ENCODE results near the gene CRELD2.
A peak's percentile ranks its signal among the peaks of the same experiment; 100 is the strongest.
"Not testable (repeated sequence)": the region's sequence is repeated elsewhere in the genome, so short reads cannot be mapped to it uniquely, and the experiment has no call there.

Gene CRELD2

GRCh38 chr22:49942565-49943404 is 24.4 kb downstream of the CRELD2 start:
- Histone ChIP-seq H3K4me3 (no peak overlapping the region), H4K20me1 (no peaks in the 10 kb centered on the region), H3K27ac (no peak overlapping the region), H3K9me3 (peaks cover 19% of the 10 kb centered on the region), H3K4me1 (peaks cover 57% of the 10 kb centered on the region), H3K36me3 (peaks cover 7% of the 10 kb centered on the region; the same call in 1 of the 2 replicates), H3K4me2 (no peak overlapping the region), H3K9ac (no peak overlapping the region), H3K27me3 (no peaks in the 10 kb centered on the region)
- no peak for TF ChIP-seq Cebpa-rat (IDR thresholded peaks at IDR 0.05)

- Histone ChIP-seq H3K4me1 (peaks cover 57% of the 10 kb centered on the region), H3K27ac (no peak overlapping the region; the same call in 1 of the 2 replicates), H3K36me3 (peaks cover 7% of the 10 kb centered on the region; the same call in 1 of the 2 replicates), H3K27me3 (no peaks in the 10 kb centered on the region), H3K9ac (no peak overlapping the region), H3K9me3 (peaks cover 19% of the 10 kb centered on the region), H3K4me3 (no peak overlapping the region), H4K20me1 (no peaks in the 10 kb centered on the region), H3K4me2 (no peak overlapping the region)
- no peak for TF ChIP-seq Cebpa-rat (IDR thresholded peaks at IDR 0.05)
These were observed 25.0 kb downstream of the CRELD2 start for GRCh38 chr22:49943405-49943765.

GRCh38 chr22:49943771-49944398 is 25.5 kb downstream of the CRELD2 start:
- H3K4me1 ChIP-seq, result peaks cover 57% of the 10 kb centered on the region
- H3K9me3 ChIP-seq, result peaks cover 19% of the 10 kb centered on the region
- TF ChIP-seq Cebpa-rat (IDR thresholded peaks at IDR 0.05), result no peak
- peaks cover 7% of the 10 kb centered on the region; the same call in 1 of the 2 replicates for H3K36me3 ChIP-seq
- no peak overlapping the region for H3K4me3 ChIP-seq
- H3K27me3 ChIP-seq, result no peaks in the 10 kb centered on the region
- peak overlapping the region; percentile 69 for H3K27ac ChIP-seq
- H3K9ac ChIP-seq, result no peak overlapping the region
- H3K4me2 ChIP-seq, result no peak overlapping the region
- H4K20me1 ChIP-seq, result no peaks in the 10 kb centered on the region

- Histone ChIP-seq H3K9me3 (peaks cover 19% of the 10 kb centered on the region), H3K4me3 (no peak overlapping the region), H3K27ac (peak overlapping the region; percentile 69), H3K4me2 (no peak overlapping the region), H3K36me3 (peaks cover 7% of the 10 kb centered on the region; the same call in 1 of the 2 replicates), H3K27me3 (no peaks in the 10 kb centered on the region), H3K9ac (no peak overlapping the region), H4K20me1 (no peaks in the 10 kb centered on the region), H3K4me1 (peaks cover 55% of the 10 kb centered on the region)
- TF ChIP-seq Cebpa-rat (IDR thresholded peaks at IDR 0.05), result no peak
These were observed 26.0 kb downstream of the CRELD2 start for GRCh38 chr22:49944399-49944891.

DNA sequence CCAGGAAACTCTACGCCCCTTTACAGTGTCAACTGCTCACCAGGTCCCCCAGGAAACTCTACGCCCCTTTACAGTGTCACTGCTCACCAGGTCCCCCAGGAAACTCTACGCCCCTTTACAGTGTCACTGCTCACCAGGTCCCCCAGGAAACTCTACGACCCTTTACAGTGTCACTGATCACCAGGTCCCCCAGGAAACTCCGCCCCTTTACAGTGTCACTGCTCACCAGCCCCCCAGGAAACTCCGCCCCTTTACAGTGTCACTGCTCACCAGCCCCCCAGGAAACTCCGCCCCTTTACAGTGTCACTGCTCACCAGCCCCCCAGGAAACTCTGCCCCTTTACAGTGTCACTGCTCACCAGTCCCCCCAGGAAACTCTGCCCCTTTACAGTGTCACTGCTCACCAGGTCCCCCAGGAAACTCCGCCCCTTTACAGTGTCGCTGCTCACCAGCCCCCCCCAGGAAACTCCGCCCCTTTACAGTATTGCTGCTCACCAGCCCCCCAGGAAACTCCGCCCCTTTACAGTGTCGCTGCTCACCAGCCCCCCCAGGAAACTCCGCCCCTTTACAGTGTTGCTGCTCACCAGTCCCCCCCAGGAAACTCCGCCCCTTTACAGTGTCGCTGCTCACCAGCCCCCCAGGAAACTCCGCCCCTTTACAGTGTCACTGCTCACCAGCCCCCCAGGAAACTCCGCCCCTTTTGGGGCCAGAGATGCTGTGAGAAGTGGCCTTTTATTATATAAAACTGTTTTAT is 26.8 kb downstream of the CRELD2 start:
- H3K36me3 ChIP-seq, H3K27me3 ChIP-seq, H3K9ac ChIP-seq, H3K27ac ChIP-seq, H3K4me3 ChIP-seq, H4K20me1 ChIP-seq: not testable (repeated sequence)
- peak overlapping the region; percentile 49 for H3K4me2 ChIP-seq
- H3K9me3 ChIP-seq, result peaks cover 17% of the 10 kb centered on the region
- peaks cover 54% of the 10 kb centered on the region for H3K4me1 ChIP-seq

- H3K4me3 ChIP-seq, result no peak overlapping the region
- no peaks in the 10 kb centered on the region for H4K20me1 ChIP-seq
- peaks cover 67% of the 10 kb centered on the region for H3K4me1 ChIP-seq
- H3K36me3 ChIP-seq, result no peaks in the 10 kb centered on the region
- peak overlapping the region; percentile 23; the same call in 1 of the 2 replicates for H3K27ac ChIP-seq
- TF ChIP-seq Cebpa-rat (IDR thresholded peaks at IDR 0.05), result no peak
- no peaks in the 10 kb centered on the region for H3K27me3 ChIP-seq
- peak overlapping the region; percentile 65; the same call in 1 of the 2 replicates for H3K4me2 ChIP-seq
- no peak overlapping the region for H3K9ac ChIP-seq
- 0 out of 2 replicates have a peak, but pooled peaks cover 2% of the 10 kb centered on the region for H3K9me3 ChIP-seq
These were observed 28.3 kb downstream of the CRELD2 start for GRCh38 chr22:49946612-49947295.

DNA sequence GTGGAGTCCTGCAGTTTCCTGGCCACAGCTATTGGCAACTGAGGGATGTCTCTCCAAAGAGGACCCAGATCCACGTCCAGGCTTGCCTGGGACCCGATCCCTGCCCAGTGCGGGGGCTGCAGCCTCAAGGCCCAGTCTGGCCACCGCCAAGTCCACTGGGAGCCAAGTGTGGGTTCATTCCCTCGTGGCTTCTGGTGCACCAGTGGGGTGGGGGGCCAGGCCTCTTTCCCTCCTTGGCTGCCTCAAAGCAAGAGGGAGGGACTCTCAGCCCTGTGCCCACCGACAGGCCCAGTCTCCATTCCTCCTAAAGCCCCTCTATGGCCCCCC is 28.8 kb downstream of the CRELD2 start:
- Histone ChIP-seq H3K9ac (no peak overlapping the region), H3K27ac (peak overlapping the region; percentile 23), H3K27me3 (no peaks in the 10 kb centered on the region), H3K4me2 (peak overlapping the region; percentile 65), H3K4me3 (no peak overlapping the region), H3K9me3 (no peaks in the 10 kb centered on the region), H3K4me1 (peaks cover 72% of the 10 kb centered on the region), H4K20me1 (no peaks in the 10 kb centered on the region), H3K36me3 (no peaks in the 10 kb centered on the region)
- no peak for TF ChIP-seq Cebpa-rat (IDR thresholded peaks at IDR 0.05)

- Histone ChIP-seq H3K27ac (peak overlapping the region; percentile 23; the same call in 1 of the 2 replicates), H3K4me1 (peaks cover 83% of the 10 kb centered on the region), H3K9ac (peak overlapping the region; percentile 32), H3K9me3 (no peaks in the 10 kb centered on the region), H3K27me3 (no peaks in the 10 kb centered on the region), H3K4me2 (peak overlapping the region; percentile 65), H4K20me1 (no peaks in the 10 kb centered on the region), H3K36me3 (no peaks in the 10 kb centered on the region), H3K4me3 (no peak overlapping the region)
- no peak for TF ChIP-seq Cebpa-rat (IDR thresholded peaks at IDR 0.05)
These were observed 29.9 kb downstream of the CRELD2 start for GRCh38 chr22:49948116-49948957.

All from BLaER1 (cell line).